Measurements from ENCODE around the gene TRIML1.

Gene TRIML1

GRCh38 chr4:188110036-188110435 is 29.2 kb upstream of the TRIML1 start:
- CTCF ChIA-PET, result interaction anchor here (0.6 to 0.7 kb wide), 2 partner anchors 814 to 905 kb away, joined by 3 read pairs; no protein-coding TSS in a partner anchor
- H3K27ac ChIP-seq (ENCODE audit: extremely low read depth, low read depth, low read length), result no peak overlapping the region
- POLR2A ChIA-PET, result no interaction called here

GRCh38 chr4:188110741-188111471 is 28.3 kb upstream of the TRIML1 start:
- H3K4me1 ChIP-seq (ENCODE audit: control insufficient read depth, insufficient read depth, low read length), result 0 out of 2 replicates have a peak, but pooled peaks cover 4% of the 10 kb centered on the region
- no peak overlapping the region for H3K4me3 ChIP-seq (ENCODE audit: low read depth, low read length)
- CTCF ChIA-PET, result no interaction called here
- POLR2A ChIA-PET, result no interaction called here
- no peak overlapping the region for H3K27ac ChIP-seq (ENCODE audit: extremely low read depth, low read depth, low read length)
- H3K36me3 ChIP-seq (ENCODE audit: control insufficient read depth in 2 of 2, insufficient read depth in 1 of 2, low read length in 2 of 2), result no peaks in the 10 kb centered on the region
- no peaks in the 10 kb centered on the region for H3K9me3 ChIP-seq (ENCODE audit: control insufficient read depth, insufficient read depth, low read depth, low read length)
- TF ChIP-seq ZNF404 (tag by site-specific recombination; IDR thresholded peaks at IDR 0.05) (no peak), ZFP69B (tag by site-specific recombination; IDR thresholded peaks at IDR 0.05) (no peak), KLF1 (tag by site-specific recombination; IDR thresholded peaks at IDR 0.05) (no peak), FEZF1 (tag by site-specific recombination; IDR thresholded peaks at IDR 0.05) (no peak), ZNF292 (tag by site-specific recombination; IDR thresholded peaks at IDR 0.05; ENCODE audit: borderline replicate concordance, low read depth) (no peak), ZNF366 (tag by site-specific recombination; conservative IDR thresholded peaks at IDR 0.05) (no peak), KLF9 (tag by site-specific recombination; IDR thresholded peaks at IDR 0.05; ENCODE audit: low read depth) (no peak), KLF10 (tag by site-specific recombination; IDR thresholded peaks at IDR 0.05) (no peak), TCF7L2 (IDR thresholded peaks at IDR 0.05; ENCODE audit: borderline replicate concordance, low read depth, low read length) (no peak), PRDM4 (tag by site-specific recombination; IDR thresholded peaks at IDR 0.05) (no peak), ZFP37 (tag by site-specific recombination; IDR thresholded peaks at IDR 0.05) (no peak)

More at GRCh38 chr4:188110036-188110435, 29.2 kb upstream of the TRIML1 start:
- Histone ChIP-seq H3K4me1 (ENCODE audit: control insufficient read depth, insufficient read depth, low read length) (0 out of 2 replicates have a peak, but pooled peaks cover 4% of the 10 kb centered on the region), H3K4me3 (ENCODE audit: low read depth, low read length) (no peak overlapping the region), H3K36me3 (ENCODE audit: control insufficient read depth in 2 of 2, insufficient read depth in 1 of 2, low read length in 2 of 2) (no peaks in the 10 kb centered on the region), H3K9me3 (ENCODE audit: control insufficient read depth, insufficient read depth, low read depth, low read length) (no peaks in the 10 kb centered on the region)
- no peak for TF ChIP-seq ZNF791 (tag by site-specific recombination; IDR thresholded peaks at IDR 0.05)
- TF ChIP-seq ZFHX2 (tag by site-specific recombination; conservative IDR thresholded peaks at IDR 0.05), result no peak
- no peak for TF ChIP-seq ZNF23 (tag by site-specific recombination; IDR thresholded peaks at IDR 0.05; ENCODE audit: borderline replicate concordance)
- no peak for TF ChIP-seq ZNF140 (tag by site-specific recombination; IDR thresholded peaks at IDR 0.05)
- TF ChIP-seq ZBTB7A (tag by site-specific recombination; IDR thresholded peaks at IDR 0.05; ENCODE audit: low read depth), result no peak
- TF ChIP-seq ZNF184 (tag by site-specific recombination; IDR thresholded peaks at IDR 0.05), result no peak
- no peak for TF ChIP-seq ZNF518A (tag by site-specific recombination; conservative IDR thresholded peaks at IDR 0.05; ENCODE audit: low read depth)
- TF ChIP-seq ZNF292 (tag by site-specific recombination; IDR thresholded peaks at IDR 0.05; ENCODE audit: borderline replicate concordance, low read depth), result no peak
- no peak for TF ChIP-seq ZNF610 (tag by site-specific recombination; IDR thresholded peaks at IDR 0.05; ENCODE audit: borderline replicate concordance)
- TF ChIP-seq ZNF18 (tag by site-specific recombination; IDR thresholded peaks at IDR 0.05), result no peak
